Panc1 (cell line): ENCODE results near the gene SFXN3. TPM values are rescaled to one million over a fixed set of nuclear protein-coding genes. Genes with fewer than 3 reads are reported as not detected.

Source experiments
- total RNA-seq: library from RNA; stranded (reverse); gene quantifications from one replicate; pipeline ENCODE4 v1.2.1, GENCODE V29; 2021; ENCODE audit not compliant: unreplicated experiment

The SFXN3 gene
- total RNA-seq, 1 experiment from 2014 or later = 15.3 TPM

Other genes starting within 250 kb of the SFXN3 start
- 38.8 TPM for gene SLF2, start 118.3 kb upstream of the SFXN3 start, total RNA-seq
- gene SEMA4G, start 61.7 kb upstream of the SFXN3 start, total RNA-seq = 4.7 TPM
- 108 TPM for gene MRPL43, start 43.7 kb upstream of the SFXN3 start, total RNA-seq
- 30.5 TPM for gene TWNK, start 43.7 kb upstream of the SFXN3 start, total RNA-seq
- gene LZTS2, start 31.4 kb upstream of the SFXN3 start, total RNA-seq = 65.5 TPM
- 1.8 TPM for gene PDZD7, start 105 bp upstream of the SFXN3 start, total RNA-seq
- 21.2 TPM for gene KAZALD1, start 30.8 kb downstream of the SFXN3 start, total RNA-seq
- 0.13 TPM for gene TLX1, start 100.1 kb downstream of the SFXN3 start, total RNA-seq
- gene LBX1, start 198.2 kb downstream of the SFXN3 start, total RNA-seq = 0.15 TPM